ENCODE data around the gene SLCO3A1. TPM values are rescaled to one million over a fixed set of nuclear protein-coding genes. Genes with fewer than 3 reads are reported as not detected.

Gene SLCO3A1
- total RNA-seq, 1 experiment from 2014 or later, result not detected

GRCh38 chr15:91968610-91969009, 115.1 kb downstream of the SLCO3A1 start:
- Histone ChIP-seq H3K4me1 (replicated peaks) (no peaks in the 10 kb centered on the region), H3K36me3 (no peaks in the 10 kb centered on the region), H3K27me3 (replicated peaks) (no peaks in the 10 kb centered on the region), H3K9me3 (replicated peaks) (no peaks in the 10 kb centered on the region), H3K27ac (no peak overlapping the region), H3K4me3 (no peak overlapping the region)
- DNase-seq (ENCODE audit: low read depth in 1 of 2, low spot score in 2 of 2), result no peak

GRCh38 chr15:91970142-91970541, 116.6 kb downstream of the SLCO3A1 start:
- Histone ChIP-seq H3K4me1 (replicated peaks) (no peaks in the 10 kb centered on the region), H3K36me3 (no peaks in the 10 kb centered on the region), H3K4me3 (no peak overlapping the region), H3K9me3 (replicated peaks) (no peaks in the 10 kb centered on the region), H3K27ac (no peak overlapping the region), H3K27me3 (replicated peaks) (no peaks in the 10 kb centered on the region)
- DNase-seq (ENCODE audit: low read depth in 1 of 2, low spot score in 2 of 2), result no peak

GRCh38 chr15:91973481-91973880, 120.0 kb downstream of the SLCO3A1 start:
- H3K27me3 ChIP-seq (replicated peaks), result no peaks in the 10 kb centered on the region
- no peak overlapping the region for H3K27ac ChIP-seq
- no peaks in the 10 kb centered on the region for H3K9me3 ChIP-seq (replicated peaks)
- H3K4me1 ChIP-seq (replicated peaks), result no peaks in the 10 kb centered on the region
- DNase-seq (ENCODE audit: low read depth in 1 of 2, low spot score in 2 of 2), result no peak
- no peaks in the 10 kb centered on the region for H3K36me3 ChIP-seq
- H3K4me3 ChIP-seq, result no peak overlapping the region

- no peaks in the 10 kb centered on the region for H3K9me3 ChIP-seq (replicated peaks)
- DNase-seq (ENCODE audit: low read depth in 1 of 2, low spot score in 2 of 2), result no peak
- H3K27me3 ChIP-seq (replicated peaks), result no peaks in the 10 kb centered on the region
- H3K4me1 ChIP-seq (replicated peaks), result no peaks in the 10 kb centered on the region
- no peaks in the 10 kb centered on the region for H3K36me3 ChIP-seq
- H3K27ac ChIP-seq, result no peak overlapping the region
- no peak overlapping the region for H3K4me3 ChIP-seq
Observed at GRCh38 chr15:91974321-91974720, 120.8 kb downstream of the SLCO3A1 start.

GRCh38 chr15:91975241-91975978, 121.9 kb downstream of the SLCO3A1 start:
- no peaks in the 10 kb centered on the region for H3K36me3 ChIP-seq
- no peak for DNase-seq (ENCODE audit: low read depth in 1 of 2, low spot score in 2 of 2)
- H3K4me1 ChIP-seq (replicated peaks), result no peaks in the 10 kb centered on the region
- H3K9me3 ChIP-seq (replicated peaks), result no peaks in the 10 kb centered on the region
- H3K27me3 ChIP-seq (replicated peaks), result no peaks in the 10 kb centered on the region
- no peak overlapping the region for H3K27ac ChIP-seq
- H3K4me3 ChIP-seq, result no peak overlapping the region

- Histone ChIP-seq H3K4me1 (replicated peaks) (no peaks in the 10 kb centered on the region), H3K36me3 (no peaks in the 10 kb centered on the region), H3K4me3 (no peak overlapping the region), H3K27ac (no peak overlapping the region), H3K27me3 (replicated peaks) (no peaks in the 10 kb centered on the region), H3K9me3 (replicated peaks) (no peaks in the 10 kb centered on the region)
- no peak for DNase-seq (ENCODE audit: low read depth in 1 of 2, low spot score in 2 of 2)
Observed at GRCh38 chr15:91976966-91977365, 123.5 kb downstream of the SLCO3A1 start.

- no peak for DNase-seq (ENCODE audit: low read depth in 1 of 2, low spot score in 2 of 2)
Observed at GRCh38 chr15:91980502-91981267, 127.2 kb downstream of the SLCO3A1 start.

GRCh38 chr15:91981821-91982800, 128.6 kb downstream of the SLCO3A1 start:
- Histone ChIP-seq H3K4me3 (no peak overlapping the region), H3K4me1 (replicated peaks) (no peaks in the 10 kb centered on the region), H3K36me3 (no peaks in the 10 kb centered on the region), H3K27me3 (replicated peaks) (no peaks in the 10 kb centered on the region), H3K9me3 (replicated peaks) (no peaks in the 10 kb centered on the region), H3K27ac (no peak overlapping the region)
- DNase-seq (ENCODE audit: low read depth in 1 of 2, low spot score in 2 of 2), result no peak

More at GRCh38 chr15:91980502-91981267, 127.2 kb downstream of the SLCO3A1 start:
- Histone ChIP-seq H3K36me3 (no peaks in the 10 kb centered on the region), H3K4me1 (replicated peaks) (no peaks in the 10 kb centered on the region), H3K27ac (no peak overlapping the region), H3K27me3 (replicated peaks) (no peaks in the 10 kb centered on the region), H3K4me3 (no peak overlapping the region), H3K9me3 (replicated peaks) (no peaks in the 10 kb centered on the region)

GRCh38 chr15:91983729-91984340, 130.3 kb downstream of the SLCO3A1 start:
- H3K4me1 ChIP-seq (replicated peaks), result no peaks in the 10 kb centered on the region
- H3K36me3 ChIP-seq, result no peaks in the 10 kb centered on the region
- no peaks in the 10 kb centered on the region for H3K9me3 ChIP-seq (replicated peaks)
- H3K27ac ChIP-seq, result no peak overlapping the region
- H3K4me3 ChIP-seq, result no peak overlapping the region
- H3K27me3 ChIP-seq (replicated peaks), result no peaks in the 10 kb centered on the region
- DNase-seq (ENCODE audit: low read depth in 1 of 2, low spot score in 2 of 2), result no peak

GRCh38 chr15:91985297-91985696, 131.8 kb downstream of the SLCO3A1 start:
- Histone ChIP-seq H3K36me3 (no peaks in the 10 kb centered on the region), H3K4me3 (no peak overlapping the region), H3K4me1 (replicated peaks) (no peaks in the 10 kb centered on the region), H3K9me3 (replicated peaks) (no peaks in the 10 kb centered on the region), H3K27me3 (replicated peaks) (no peaks in the 10 kb centered on the region), H3K27ac (no peak overlapping the region)
- no peak for DNase-seq (ENCODE audit: low read depth in 1 of 2, low spot score in 2 of 2)

- Histone ChIP-seq H3K9me3 (replicated peaks) (no peaks in the 10 kb centered on the region), H3K4me3 (no peak overlapping the region), H3K36me3 (no peaks in the 10 kb centered on the region), H3K4me1 (replicated peaks) (no peaks in the 10 kb centered on the region), H3K27me3 (replicated peaks) (no peaks in the 10 kb centered on the region), H3K27ac (no peak overlapping the region)
- no peak for DNase-seq (ENCODE audit: low read depth in 1 of 2, low spot score in 2 of 2)
Observed at GRCh38 chr15:91988071-91988470, 134.6 kb downstream of the SLCO3A1 start.

GRCh38 chr15:91988655-91989054, 135.1 kb downstream of the SLCO3A1 start:
- H3K27me3 ChIP-seq (replicated peaks), result no peaks in the 10 kb centered on the region
- H3K36me3 ChIP-seq, result no peaks in the 10 kb centered on the region
- DNase-seq (ENCODE audit: low read depth in 1 of 2, low spot score in 2 of 2), result no peak
- no peak overlapping the region for H3K27ac ChIP-seq
- H3K4me3 ChIP-seq, result no peak overlapping the region
- no peaks in the 10 kb centered on the region for H3K9me3 ChIP-seq (replicated peaks)
- H3K4me1 ChIP-seq (replicated peaks), result no peaks in the 10 kb centered on the region

GRCh38 chr15:91989821-91990220, 136.3 kb downstream of the SLCO3A1 start:
- no peaks in the 10 kb centered on the region for H3K4me1 ChIP-seq (replicated peaks)
- H3K27ac ChIP-seq, result no peak overlapping the region
- H3K9me3 ChIP-seq (replicated peaks), result no peaks in the 10 kb centered on the region
- H3K4me3 ChIP-seq, result no peak overlapping the region
- no peaks in the 10 kb centered on the region for H3K36me3 ChIP-seq
- H3K27me3 ChIP-seq (replicated peaks), result no peaks in the 10 kb centered on the region
- DNase-seq (ENCODE audit: low read depth in 1 of 2, low spot score in 2 of 2), result no peak
